ENCODE results near the gene RBM20.

RBM20 gene

DNA sequence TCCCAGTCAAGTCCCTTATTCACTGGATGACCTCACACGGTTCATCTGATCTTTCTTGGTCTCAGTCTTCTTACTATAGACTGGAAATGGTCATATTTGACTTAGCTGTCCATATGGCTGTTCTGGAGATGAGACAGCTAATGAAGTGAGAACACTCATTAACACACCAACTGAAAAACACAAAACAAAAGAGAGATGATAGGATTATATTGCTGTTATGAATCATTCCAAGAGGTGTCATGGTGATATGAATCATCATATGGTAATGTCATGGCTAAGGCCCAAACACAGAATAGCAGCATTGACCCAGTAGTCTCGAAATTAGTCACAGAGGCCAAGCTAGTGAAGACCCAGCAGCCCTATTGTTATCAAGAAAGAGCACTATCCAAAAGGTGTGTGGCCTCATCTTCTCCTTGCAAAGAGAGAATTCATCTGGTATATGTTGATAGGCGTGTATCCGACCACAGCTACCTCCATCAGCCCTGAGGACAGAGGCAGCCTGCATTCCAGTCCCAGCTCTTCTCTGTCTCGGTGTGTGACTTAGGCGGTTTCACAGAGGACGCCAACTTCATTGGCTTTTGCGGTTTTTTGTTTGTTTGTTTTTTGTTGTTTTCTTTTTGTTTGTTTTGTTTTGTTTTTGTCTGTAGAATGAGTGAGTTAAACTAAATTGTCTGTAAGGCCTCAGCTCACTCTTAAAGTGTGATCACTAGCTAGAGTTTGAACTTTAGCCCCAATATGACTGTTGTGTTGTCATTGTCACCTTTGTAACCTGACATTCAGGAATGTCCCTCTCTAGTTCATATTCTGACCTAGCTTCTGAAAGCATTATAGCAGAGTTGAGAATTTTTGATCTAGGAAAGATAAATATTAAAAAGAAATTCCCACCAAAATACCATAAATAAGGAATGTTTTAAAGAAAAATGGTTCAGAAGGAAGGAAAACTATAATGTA is 130.2 kb downstream of the RBM20 start:
- Histone ChIP-seq H3K27ac (peak overlapping the region; percentile 58), H3K36me3 (replicated peaks) (no peaks in the 10 kb centered on the region), H3K4me3 (ENCODE audit: low read depth, low read length) (no peak overlapping the region), H3K27me3 (replicated peaks) (no peaks in the 10 kb centered on the region)
- TF ChIP-seq, protein P1, sequence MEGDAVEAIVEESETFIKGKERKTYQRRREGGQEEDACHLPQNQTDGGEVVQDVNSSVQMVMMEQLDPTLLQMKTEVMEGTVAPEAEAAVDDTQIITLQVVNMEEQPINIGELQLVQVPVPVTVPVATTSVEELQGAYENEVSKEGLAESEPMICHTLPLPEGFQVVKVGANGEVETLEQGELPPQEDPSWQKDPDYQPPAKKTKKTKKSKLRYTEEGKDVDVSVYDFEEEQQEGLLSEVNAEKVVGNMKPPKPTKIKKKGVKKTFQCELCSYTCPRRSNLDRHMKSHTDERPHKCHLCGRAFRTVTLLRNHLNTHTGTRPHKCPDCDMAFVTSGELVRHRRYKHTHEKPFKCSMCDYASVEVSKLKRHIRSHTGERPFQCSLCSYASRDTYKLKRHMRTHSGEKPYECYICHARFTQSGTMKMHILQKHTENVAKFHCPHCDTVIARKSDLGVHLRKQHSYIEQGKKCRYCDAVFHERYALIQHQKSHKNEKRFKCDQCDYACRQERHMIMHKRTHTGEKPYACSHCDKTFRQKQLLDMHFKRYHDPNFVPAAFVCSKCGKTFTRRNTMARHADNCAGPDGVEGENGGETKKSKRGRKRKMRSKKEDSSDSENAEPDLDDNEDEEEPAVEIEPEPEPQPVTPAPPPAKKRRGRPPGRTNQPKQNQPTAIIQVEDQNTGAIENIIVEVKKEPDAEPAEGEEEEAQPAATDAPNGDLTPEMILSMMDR (IDR thresholded peaks at IDR 0.05; ENCODE audit: low read depth, low read length, missing control alignments) = no peak
- DNase-seq = peak; percentile 89
- in situ Hi-C loops (cut with HindIII; ENCODE audit: low pct_ligation_motif_present, low sequenced_read_pairs) = no loop called here

DNA sequence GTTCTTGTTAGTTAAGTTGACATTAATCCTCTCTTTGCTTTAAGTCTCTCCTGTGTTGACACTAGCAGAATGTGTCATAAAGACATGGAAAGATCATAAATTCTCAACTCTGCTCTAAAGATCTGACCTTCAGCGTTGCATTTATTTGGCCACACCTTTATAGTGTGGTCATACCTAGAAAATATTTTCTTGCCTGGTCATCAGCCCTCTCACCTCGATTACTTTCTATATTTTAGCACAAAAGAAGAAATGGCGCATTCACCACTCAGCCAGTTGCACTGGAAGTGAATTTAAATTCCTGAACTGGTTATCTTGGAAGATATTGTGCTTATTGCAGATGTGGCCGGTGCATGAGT is 130.9 kb downstream of the RBM20 start:
- no peak for DNase-seq
- Histone ChIP-seq H3K27ac (no peak overlapping the region), H3K36me3 (replicated peaks) (no peaks in the 10 kb centered on the region), H3K27me3 (replicated peaks) (no peaks in the 10 kb centered on the region), H3K4me3 (ENCODE audit: low read depth, low read length) (no peak overlapping the region)
- in situ Hi-C loops (cut with HindIII; ENCODE audit: low pct_ligation_motif_present, low sequenced_read_pairs) = no loop called here
- TF ChIP-seq, protein P1 (IDR thresholded peaks at IDR 0.05; ENCODE audit: low read depth, low read length, missing control alignments) = no peak

DNA sequence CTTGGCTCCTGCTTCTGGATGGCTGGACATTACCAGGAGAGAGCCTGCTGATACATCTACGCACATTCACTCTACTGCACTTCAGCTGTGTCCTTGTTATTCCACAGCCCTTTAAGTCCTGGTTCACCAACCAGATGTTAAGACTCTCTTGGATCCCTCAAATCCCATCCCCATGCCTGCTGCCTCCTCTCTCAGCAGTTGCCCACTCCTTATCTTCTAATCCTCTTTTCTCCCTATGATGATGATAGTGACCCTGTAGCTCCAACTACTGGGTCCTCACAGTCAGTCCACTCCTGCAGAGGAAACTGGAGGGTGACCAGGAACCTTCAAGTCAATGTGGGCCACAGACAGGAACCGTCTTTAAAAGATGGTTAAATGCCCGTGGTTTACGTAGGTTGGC is 131.3 kb downstream of the RBM20 start:
- no peak overlapping the region for H3K4me3 ChIP-seq (ENCODE audit: low read depth, low read length)
- no peak for DNase-seq
- no peak overlapping the region for H3K27ac ChIP-seq
- H3K27me3 ChIP-seq (replicated peaks) = no peaks in the 10 kb centered on the region
- H3K36me3 ChIP-seq (replicated peaks) = no peaks in the 10 kb centered on the region
- TF ChIP-seq, protein P1 (IDR thresholded peaks at IDR 0.05; ENCODE audit: low read depth, low read length, missing control alignments) = no peak
- in situ Hi-C loops (cut with HindIII; ENCODE audit: low pct_ligation_motif_present, low sequenced_read_pairs) = no loop called here

DNA sequence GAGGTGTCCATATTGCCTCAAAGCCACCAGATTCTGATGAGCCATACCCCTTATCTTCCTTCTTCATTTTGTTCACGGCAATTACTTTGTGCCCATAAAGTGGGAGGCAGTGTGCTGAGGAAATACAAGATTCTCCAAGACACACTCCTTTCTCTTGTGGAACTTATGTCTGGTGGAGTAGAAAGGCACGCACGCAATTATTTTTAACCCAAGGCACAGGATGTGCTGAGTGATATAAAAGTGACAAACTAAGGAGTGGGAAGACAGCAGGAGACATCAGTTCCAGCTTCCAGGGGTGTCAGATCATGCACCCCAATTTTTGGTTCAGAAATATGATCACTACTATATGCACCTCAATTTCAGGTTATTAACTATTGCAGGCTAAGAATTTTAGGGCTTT is 132.9 kb downstream of the RBM20 start:
- in situ Hi-C loops (cut with HindIII; ENCODE audit: low pct_ligation_motif_present, low sequenced_read_pairs) = no loop called here
- Histone ChIP-seq H3K36me3 (replicated peaks) (no peaks in the 10 kb centered on the region), H3K4me3 (ENCODE audit: low read depth, low read length) (no peak overlapping the region), H3K27ac (no peak overlapping the region), H3K27me3 (replicated peaks) (no peaks in the 10 kb centered on the region)
- DNase-seq = no peak
- TF ChIP-seq, protein P1 (IDR thresholded peaks at IDR 0.05; ENCODE audit: low read depth, low read length, missing control alignments) = no peak

DNA sequence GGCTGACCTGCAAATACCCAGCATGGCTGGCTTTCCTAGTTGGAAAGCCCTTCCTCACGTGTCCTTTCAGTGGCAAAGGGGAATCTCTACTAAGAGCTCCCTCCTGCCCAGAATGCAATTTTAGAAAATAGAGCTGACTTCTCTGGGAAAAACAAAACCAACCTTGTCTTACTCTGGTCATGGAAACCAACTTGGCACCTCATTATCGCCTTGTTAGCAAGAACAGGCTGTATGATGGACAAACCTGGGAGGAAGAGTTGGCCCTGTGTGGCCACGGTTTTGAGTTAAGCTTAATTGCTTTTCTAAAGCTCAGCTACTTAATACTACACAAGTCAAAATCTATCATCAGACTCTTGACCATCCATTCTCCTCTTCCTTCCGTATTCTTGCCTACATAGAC is 133.5 kb downstream of the RBM20 start:
- no peak for DNase-seq
- Histone ChIP-seq H3K4me3 (ENCODE audit: low read depth, low read length) (no peak overlapping the region), H3K36me3 (replicated peaks) (no peaks in the 10 kb centered on the region), H3K27me3 (replicated peaks) (no peaks in the 10 kb centered on the region), H3K27ac (no peak overlapping the region)
- TF ChIP-seq, protein P1 (IDR thresholded peaks at IDR 0.05; ENCODE audit: low read depth, low read length, missing control alignments) = no peak
- in situ Hi-C loops (cut with HindIII; ENCODE audit: low pct_ligation_motif_present, low sequenced_read_pairs) = no loop called here

All from brain microvascular endothelial cell (primary cell).